ENCODE measurements around the gene AAR2. TPM values are rescaled to one million over a fixed set of nuclear protein-coding genes. Genes with fewer than 3 reads are reported as not detected.

AAR2 gene
- total RNA-seq, 2 experiments from 2014 or later, result 25.3 to 27.8 TPM

DNA sequence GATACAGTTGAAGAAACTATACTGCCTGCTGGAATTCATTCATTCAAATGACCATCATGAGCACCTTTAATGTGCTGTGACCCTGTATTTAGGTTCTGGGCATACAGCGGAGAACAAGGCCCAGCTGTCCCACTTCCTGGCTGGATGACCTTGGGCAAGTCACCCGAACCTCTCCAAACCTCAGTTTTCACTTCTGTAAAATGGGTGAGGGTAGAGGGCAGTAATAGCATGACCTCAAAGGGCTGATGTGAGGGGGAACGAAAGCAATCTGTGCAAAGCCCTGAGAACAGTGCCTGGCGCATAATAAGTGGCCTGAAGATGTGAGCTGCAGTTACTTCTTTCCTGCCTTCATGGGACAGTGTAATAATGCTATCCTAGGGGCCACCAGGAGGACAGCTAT lies 20.5 kb upstream of the AAR2 start:
- ChIA-PET POLR2A (no interaction called here), CTCF (interaction anchor here (1.9 kb wide), 1 partner anchor 13 kb away, joined by 6 read pairs; no protein-coding TSS in a partner anchor)

DNA sequence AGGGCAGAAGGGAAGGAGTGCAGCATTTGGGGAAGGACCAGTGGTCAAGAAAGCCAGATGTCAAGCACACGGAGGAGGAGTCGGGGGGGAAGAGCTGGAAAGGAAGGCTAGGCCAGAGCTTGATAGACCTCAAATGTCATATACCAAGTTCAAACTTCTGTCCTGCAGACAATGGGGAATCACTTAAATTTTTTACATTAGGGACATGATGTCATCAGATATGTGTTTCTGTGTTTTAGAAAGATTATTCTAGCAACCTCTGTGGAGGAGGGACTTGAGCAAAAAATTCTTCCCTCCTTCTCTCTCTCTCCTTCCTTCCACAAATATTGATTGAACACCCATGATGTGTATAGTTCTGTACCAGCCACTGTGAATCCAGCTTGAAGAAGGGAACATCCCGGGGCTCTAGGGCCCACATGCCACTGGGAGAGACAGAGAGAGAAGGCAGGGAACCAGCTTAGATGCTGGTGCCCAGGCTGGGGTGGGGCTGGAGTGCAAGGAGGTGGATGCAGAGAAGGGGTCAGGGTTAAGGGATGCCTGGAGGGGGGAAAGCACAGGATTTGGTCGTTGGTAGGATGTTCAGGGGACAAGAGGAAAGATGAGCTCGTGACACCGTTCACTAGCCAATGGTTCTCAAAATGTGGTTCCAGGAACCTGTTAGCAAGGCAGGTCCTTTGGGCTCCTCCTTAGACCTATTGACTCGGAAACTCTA lies 19.8 kb upstream of the AAR2 start:
- POLR2A ChIA-PET, result no interaction called here
- CTCF ChIA-PET, result interaction anchor here (0.5 to 1.9 kb wide), 3 partner anchors 13 to 863 kb away, joined by 3 to 6 read pairs (median 3); no protein-coding TSS in a partner anchor

DNA sequence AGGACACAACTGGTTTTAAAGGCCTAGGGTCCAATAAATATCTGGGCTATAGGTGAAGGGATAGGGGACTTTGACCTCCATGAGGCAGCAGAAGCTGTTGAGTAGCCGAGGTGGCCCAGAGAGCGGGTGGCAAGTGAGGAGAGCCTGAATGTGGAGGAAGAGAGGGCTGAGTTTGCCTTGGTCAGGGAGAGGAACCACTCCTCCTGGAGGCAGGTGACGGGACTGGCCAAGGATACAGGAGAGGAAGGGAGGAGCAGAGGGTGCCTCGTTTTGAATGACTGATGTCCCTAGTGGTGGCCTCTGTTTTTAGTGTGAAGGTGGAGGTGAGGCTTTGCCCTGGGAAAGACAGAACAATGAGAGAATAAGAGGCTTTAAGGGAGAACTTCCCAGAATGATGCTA lies 19.1 kb upstream of the AAR2 start:
- ChIA-PET POLR2A (no interaction called here), CTCF (interaction anchor here (1.9 kb wide), 1 partner anchor 14 kb away, joined by 6 read pairs; no protein-coding TSS in a partner anchor)

DNA sequence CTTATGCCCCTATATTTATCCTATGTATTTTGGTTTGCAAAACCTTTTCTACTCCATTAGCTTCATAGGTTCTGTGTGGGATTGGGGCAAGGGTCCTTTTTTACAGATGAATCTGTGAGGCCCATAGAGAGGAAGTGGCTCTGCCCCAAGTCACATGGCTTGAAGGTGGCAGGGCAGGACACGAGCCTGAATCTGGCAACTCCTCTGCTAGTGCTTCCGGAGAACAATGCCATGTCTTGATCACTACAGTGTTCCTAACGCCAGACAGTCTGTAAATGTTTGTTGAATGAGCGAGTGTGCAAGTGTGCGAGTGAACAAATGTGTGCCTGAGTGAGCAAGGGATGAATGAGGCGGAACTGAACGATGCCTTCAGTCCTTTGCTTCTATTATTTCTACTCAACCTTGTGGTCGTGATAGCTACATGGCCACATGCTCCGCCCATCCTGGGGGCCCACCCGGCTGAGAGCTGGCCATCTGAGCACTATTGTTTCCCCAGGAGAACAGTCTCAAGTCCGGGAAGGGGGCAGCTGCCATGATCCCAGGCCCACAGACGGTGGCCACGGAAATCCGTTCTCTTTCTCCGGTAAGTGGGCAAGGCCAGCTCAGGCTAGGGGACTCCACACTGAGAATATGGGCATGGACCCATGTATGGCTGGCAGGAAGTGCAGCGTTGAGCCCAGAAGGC lies 17.8 kb upstream of the AAR2 start:
- POLR2A ChIA-PET, result no interaction called here
- CTCF ChIA-PET, result no interaction called here

DNA sequence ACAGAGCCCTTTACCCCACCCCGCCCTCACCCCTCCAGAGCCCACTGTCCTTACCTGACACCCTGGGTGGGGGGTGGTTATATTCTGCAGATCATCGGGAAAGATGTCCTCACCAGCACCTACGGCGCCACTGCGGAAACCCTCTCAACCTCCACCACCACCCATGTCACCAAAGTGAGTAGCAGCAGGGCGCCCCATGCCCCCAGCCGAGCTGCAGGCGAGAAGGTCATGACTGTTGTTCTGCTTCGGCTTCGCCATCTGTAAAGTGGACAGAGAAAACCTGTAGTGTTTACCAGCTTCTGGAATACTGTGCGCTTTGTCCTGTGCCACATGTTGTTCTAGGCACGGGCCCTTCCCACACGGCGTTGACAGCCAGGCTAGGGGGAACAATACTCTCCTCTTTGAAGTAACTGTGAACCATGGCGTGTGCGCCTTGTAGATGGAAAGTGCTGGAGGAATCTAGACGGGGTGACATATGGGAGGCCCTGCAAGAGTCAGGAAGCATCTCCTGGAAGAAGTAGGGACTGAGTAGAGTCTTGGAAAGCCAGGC lies 16.5 kb upstream of the AAR2 start:
- ChIA-PET POLR2A (no interaction called here), CTCF (no interaction called here)

DNA sequence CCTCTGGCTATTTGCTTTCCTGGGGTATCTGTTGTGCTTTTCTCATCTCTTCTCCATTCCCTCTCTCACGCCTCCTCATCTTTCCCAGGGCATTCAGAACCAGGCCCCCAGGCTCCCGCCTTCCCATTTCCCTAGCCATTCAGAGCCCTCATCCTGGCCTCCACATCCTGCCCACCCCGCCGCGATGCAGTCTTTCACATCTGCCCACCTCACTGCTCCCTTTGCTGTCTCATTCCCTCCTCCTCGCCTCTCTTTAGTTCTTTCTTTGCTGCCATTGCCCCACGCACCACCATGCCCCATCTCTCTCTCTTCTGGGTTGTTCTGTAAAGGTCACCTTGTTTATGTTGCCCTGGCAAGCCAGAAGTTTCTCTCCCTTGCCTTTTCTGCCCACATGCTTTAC lies 10.6 kb upstream of the AAR2 start:
- ChIA-PET CTCF (interaction anchor here (1.5 kb wide), 1 partner anchor 23 kb away, joined by 3 read pairs; no protein-coding TSS in a partner anchor), POLR2A (no interaction called here)

DNA sequence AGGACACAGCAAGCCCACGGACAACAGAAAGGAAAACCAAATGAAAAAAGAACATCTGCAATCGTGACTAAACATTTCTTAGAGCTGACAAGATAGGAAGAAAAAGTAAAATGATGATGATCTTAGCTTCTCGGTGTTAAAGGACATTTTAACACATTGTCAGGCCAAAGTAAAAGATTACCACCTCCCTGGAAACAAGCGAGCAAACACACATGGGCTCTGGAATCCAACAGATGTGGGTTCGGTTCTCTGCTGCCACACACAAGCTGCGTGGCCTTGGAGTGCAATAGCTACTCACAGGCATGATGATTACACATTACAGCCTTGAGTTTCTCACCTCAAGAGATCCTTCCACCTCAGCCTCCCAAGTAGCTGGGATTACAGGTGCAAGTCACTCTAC lies 7.5 kb upstream of the AAR2 start:
- POLR2A ChIA-PET, result no interaction called here
- CTCF ChIA-PET, result no interaction called here

DNA sequence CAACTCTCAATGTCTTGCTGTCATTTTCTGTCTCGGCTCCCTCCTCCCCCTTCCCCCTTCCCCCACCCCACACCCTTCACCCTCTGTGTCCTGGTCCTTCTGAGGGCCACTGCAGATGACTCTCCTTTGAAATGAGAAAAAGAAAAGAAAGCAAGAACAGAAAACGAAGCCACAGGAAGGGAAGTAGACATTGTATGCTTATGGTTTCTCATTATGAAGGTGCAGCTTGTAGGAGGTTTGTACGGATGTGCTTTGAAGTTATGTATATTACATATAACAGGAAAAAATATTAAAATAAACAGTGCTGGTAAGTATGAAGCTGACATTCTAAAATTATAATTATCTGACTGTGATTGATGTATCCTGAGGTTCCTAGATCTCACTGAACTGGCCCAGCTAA lies 6.3 kb upstream of the AAR2 start:
- ChIA-PET POLR2A (no interaction called here), CTCF (no interaction called here)

DNA sequence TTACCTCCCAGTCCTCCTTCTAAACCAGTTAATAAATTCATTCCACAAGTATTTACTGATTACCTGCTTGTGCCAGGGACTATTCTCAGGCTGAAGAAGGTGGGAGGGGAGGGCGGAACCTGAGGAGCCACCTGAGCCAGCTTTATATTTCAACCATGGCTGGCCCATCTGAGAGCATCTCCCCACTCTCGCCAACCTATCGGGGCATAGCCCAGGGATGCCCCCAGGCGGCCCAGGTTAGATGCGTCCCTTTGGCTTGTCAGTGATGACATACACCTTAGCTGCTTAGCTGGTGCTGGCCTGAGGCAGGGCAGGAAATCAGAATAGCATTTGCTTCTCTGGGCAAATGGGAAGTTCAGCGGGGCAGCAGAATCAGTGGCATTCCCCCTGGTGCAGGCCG lies 4.9 kb upstream of the AAR2 start:
- CTCF ChIA-PET, result no interaction called here
- POLR2A ChIA-PET, result no interaction called here

DNA sequence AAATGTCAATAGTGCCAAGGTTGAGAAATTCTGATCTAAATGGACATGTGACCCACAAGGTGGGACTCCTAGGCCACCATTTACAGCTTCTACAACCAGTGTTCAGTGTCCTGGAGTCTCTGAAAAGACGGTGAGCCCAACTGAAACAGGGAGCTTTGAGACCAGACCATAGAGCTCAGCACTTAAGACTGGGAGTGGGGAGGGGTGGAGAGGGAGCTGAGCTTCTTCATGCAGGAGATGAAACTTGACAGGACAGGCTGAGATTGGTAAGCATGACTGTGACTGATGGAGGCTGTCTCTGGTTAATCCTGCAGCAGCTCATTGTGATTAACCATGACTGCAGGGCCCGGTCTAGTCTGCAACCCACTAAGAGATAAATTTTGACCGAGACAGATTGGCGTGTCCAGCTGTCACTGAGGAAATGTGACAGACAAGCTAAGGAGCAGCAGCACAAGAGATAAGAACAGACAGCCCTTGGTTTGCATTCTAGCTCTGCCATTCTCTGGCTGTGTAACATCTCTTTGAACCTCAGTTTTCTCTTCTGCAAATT lies 1.4 kb upstream of the AAR2 start:
- POLR2A ChIA-PET, result no interaction called here

DNA sequence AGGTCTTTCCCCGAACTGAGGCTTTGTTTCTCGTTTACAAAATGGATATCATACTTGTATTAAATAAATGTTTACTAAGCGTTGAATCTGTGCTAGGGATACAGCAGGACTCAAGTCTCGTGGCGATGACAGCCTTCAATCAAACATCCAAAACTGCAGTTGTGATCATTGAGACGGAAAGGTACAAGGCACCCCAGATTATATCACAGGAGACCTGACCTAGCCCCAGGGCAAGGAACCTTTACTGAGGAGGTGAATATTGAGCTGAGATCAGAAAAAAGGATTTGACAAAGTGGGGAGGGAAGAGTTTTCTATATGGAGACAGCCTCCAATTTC lies 476 bp downstream of the AAR2 start:
- ChIA-PET CTCF (interaction anchor here (0.7 to 1.9 kb wide), 3 partner anchors 11 to 163 kb away, joined by 3 to 4 read pairs (median 3); no protein-coding TSS in a partner anchor), POLR2A (interaction anchor here (1.0 kb wide), 1 partner anchor 282 kb away, joined by 4 read pairs; the partner anchor contains the start of gene SCAND1)

More for the DNA sequence above, 1.4 kb upstream of the AAR2 start:
- CTCF ChIA-PET, result interaction anchor here (0.7 kb wide), 1 partner anchor 18 kb away, joined by 3 read pairs; no protein-coding TSS in a partner anchor

DNA sequence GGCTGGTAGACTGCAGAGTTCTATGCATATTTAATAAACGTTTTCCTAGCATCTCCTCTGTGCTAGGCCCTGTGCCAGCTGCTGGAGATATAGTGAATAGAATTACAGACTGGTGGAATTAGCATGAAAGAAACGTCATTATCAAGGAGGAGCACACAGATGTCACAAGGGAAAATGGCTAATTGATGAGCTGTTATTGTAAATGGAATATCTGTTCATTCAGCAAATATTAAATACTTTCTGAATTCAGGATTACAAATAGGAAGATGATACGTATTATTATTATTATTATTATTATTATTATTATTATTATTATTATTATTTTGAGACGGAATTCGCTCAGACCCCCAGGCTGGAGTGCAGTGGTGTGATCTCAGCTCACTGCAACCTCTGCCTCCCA lies 1.2 kb downstream of the AAR2 start:
- CTCF ChIA-PET, result interaction anchor here (0.7 to 1.9 kb wide), 2 partner anchors 10 to 35 kb away, joined by 3 to 4 read pairs; no protein-coding TSS in a partner anchor
- POLR2A ChIA-PET, result no interaction called here

DNA sequence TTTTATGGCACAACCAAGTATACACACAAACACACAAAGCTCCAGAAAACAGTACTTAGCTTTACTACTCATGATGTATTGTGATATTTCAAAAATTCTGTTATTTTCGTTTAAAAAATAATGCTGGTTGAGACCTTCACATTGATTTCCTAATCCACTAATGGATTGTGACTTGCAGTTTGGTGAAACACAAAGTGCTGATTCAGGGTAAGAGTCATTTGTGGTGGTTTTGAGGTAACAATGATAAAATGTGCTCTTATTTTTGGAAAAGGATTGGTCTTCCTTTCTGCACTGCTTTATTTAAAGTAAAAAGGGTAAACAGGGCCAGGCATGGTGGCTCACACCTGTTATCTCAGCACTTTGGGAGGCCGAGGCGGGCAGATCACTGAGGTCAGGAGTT lies 1.9 kb downstream of the AAR2 start:
- POLR2A ChIA-PET, result no interaction called here
- CTCF ChIA-PET, result interaction anchor here (1.9 kb wide), 1 partner anchor 35 kb away, joined by 4 read pairs; no protein-coding TSS in a partner anchor

DNA sequence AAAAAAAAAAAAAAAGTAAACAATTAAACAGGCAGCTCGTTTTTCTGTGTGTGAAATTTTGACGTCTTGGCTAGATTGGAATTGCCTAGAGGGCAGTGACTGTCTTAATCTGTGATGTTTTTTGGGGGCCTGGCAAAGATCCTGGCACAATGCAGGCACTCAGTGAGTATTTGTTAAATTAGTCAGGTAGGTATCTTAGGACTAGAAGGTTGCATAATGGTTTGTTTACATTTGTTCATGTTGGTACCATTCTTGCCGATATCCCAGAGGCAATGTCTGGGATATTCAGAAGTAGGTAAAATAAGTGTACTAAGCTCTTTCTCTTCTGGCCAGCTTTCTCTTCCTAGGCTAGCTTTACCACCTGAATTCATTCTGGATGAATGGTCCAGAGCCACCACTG lies 2.5 kb downstream of the AAR2 start:
- ChIA-PET POLR2A (no interaction called here), CTCF (interaction anchor here (0.7 kb wide), 1 partner anchor 236 kb away, joined by 3 read pairs; no protein-coding TSS in a partner anchor)

DNA sequence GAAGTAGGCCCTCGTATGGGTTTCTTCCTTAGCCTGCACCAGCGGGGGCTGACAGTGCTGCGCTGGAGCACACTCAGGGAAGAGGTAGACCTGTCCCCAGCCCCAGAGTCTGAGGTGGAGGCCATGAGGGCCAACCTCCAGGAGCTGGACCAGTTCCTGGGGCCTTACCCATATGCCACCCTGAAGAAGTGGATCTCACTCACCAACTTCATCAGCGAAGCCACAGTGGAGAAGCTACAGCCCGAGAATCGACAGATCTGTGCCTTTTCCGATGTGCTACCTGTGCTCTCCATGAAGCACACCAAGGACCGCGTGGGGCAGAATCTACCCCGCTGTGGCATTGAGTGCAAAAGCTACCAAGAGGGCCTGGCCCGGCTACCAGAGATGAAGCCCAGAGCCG lies 3.8 kb downstream of the AAR2 start:
- CTCF ChIA-PET, result no interaction called here
- POLR2A ChIA-PET, result no interaction called here

DNA sequence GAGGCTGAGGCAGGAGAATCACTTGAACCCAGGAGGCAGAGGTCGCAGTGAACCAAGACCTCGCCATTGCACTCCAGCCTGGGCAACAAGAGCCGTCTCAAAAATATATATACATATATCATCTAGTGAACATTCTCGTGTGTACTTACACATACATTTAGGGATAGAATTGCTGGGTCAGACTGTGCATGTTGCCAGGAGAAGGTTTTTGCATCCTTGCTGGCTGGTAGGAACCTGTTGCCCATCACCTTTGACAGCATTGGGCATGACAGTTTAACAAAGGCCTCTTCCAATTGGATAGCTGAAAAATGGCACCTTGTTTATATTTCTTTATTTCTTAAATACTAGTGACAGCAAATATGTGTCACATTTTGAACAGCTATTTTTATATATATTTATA lies 5.4 kb downstream of the AAR2 start:
- ChIA-PET POLR2A (interaction anchor here (0.6 kb wide), 2 partner anchors 138 to 288 kb away, joined by 3 to 4 read pairs; no protein-coding TSS in a partner anchor), CTCF (interaction anchor here (0.7 kb wide), 2 partner anchors 16 to 171 kb away, joined by 3 to 4 read pairs; no protein-coding TSS in a partner anchor)

DNA sequence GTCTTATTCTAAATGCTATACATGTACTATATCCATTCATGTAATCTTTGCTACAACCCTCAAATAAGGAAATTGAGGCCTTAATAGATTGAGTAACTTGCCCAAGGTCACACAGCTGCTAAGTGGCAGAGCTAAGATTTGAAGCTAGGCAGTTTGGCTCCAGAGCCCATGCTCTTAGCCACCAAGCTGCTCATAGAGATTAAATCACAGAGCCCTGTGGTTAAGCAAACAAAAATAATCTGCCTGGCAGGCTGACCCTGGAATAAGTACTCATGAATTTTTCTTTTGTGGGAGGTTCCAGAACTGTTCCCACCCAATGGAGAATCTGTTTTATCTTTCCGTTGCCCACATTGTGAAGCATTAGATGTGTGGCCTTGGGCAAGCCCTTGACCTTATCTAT lies 7.4 kb downstream of the AAR2 start:
- POLR2A ChIA-PET, result no interaction called here

DNA sequence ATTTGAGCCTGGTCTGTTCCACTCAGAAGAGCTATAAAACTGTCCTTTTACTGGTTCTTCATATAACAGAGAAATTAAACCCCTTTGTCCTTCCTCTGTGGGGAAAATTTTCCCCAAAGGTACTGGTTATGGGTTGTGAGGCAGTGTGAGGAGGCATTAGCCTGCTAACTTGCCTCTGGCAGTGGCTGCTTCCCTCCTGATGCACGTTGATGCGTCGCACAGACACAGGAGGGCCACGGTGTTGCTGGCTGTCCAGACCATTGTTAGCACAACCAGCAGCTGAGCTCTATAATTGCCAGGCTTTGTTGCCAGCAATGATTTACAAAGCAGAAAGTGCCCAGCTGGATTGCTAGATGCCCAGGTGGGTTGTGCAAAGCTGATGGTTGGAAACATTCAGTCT lies 10.1 kb downstream of the AAR2 start:
- ChIA-PET POLR2A (no interaction called here), CTCF (interaction anchor here (0.9 kb wide), 1 partner anchor 631 kb away, joined by 3 read pairs; no protein-coding TSS in a partner anchor)

More for the DNA sequence above, 7.4 kb downstream of the AAR2 start:
- CTCF ChIA-PET, result interaction anchor here (1.0 to 1.1 kb wide), 2 partner anchors 196 to 395 kb away, joined by 3 read pairs; no protein-coding TSS in a partner anchor

DNA sequence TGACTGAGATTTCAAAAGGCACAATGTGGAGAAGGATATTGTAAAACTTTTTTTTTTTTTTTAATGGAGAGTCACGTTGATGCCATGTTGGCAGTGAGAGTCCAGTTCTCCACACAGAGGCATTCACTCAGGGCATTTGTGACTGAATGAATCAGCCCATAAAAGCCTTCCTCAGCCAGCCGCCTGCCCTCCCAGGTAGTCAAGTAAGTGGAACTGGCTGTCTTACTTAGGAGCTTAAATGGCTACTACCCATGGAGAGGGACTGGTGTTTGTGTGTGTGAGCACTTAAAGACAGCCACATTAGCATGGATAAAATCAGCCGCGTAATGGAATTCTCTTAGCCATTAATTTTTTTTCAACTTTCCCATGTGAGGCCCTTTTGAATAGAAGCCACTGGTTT lies 12.6 kb downstream of the AAR2 start:
- ChIA-PET CTCF (interaction anchor here (0.6 to 0.7 kb wide), 2 partner anchors 395 to 683 kb away, joined by 3 read pairs; no protein-coding TSS in a partner anchor), POLR2A (no interaction called here)

DNA sequence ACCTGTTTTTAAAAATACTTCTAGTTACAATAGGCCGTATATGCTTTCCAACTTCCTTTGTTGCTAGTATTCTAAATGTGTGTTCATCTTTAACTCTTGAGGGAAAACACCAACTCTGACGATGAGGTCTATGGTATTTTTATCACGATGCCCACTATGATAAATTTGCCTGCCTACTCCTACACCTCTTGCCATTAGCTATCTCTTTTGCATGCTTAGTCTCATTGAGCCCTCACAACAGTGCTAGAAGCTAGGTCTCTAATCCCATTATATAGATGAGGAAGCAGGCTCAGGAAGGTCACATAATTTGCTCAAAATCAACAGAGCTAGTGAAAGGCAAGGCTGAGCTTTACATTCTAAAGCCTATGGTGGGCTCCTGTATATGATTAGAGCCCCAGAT lies 13.2 kb downstream of the AAR2 start:
- POLR2A ChIA-PET, result interaction anchor here (0.6 kb wide), 1 partner anchor 345 kb away, joined by 12 read pairs; no protein-coding TSS in a partner anchor
- CTCF ChIA-PET, result interaction anchor here (0.6 kb wide), 1 partner anchor 683 kb away, joined by 3 read pairs; no protein-coding TSS in a partner anchor

Data from activated CD8-positive, alpha-beta memory T cell treated with anti-CD3 and anti-CD28 coated beads for 36 hours (primary cell).